ENCODE results near the gene L1TD1. TPM values are rescaled to one million over a fixed set of nuclear protein-coding genes. Genes with fewer than 3 reads are reported as not detected.

Gene L1TD1
- total and polyA plus RNA-seq, 2 donors (not counting 1 experiment from before 2014, with no cell fraction given), result 0.17 TPM; not detected in 1

DNA sequence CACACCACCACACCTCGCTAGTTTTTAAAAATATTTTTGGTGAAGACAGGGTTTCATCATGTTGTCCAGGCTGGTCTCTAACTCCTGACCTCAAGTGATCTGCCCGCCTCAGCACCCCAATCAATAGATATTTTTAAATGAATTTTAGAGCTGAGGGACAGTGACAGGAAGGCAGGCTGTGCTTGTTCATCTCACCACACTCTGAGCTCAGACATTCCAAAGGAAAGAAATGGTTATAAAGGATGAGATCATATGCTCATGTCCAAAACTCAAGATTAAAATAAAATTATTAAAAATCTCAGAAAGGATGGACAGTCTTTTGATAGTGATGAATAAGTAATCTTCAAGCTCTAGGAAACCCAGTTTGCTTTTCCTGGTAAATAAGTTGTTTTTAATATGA is 40.9 kb downstream of the L1TD1 start:
- H2AFZ ChIP-seq (ENCODE audit: low read length), result no peak overlapping the region
- H3K79me2 ChIP-seq (ENCODE audit: control insufficient read depth, insufficient read depth, low read length), result no peaks in the 10 kb centered on the region
- H3K27ac ChIP-seq (ENCODE audit: insufficient read depth, low read length), result no peak overlapping the region
- H3K4me1 ChIP-seq (ENCODE audit: control insufficient read depth, extremely low read depth, insufficient read depth, low read length), result no peaks in the 10 kb centered on the region
- H4K20me1 ChIP-seq (ENCODE audit: control insufficient read depth, extremely low read depth, insufficient read depth, low read length), result no peaks in the 10 kb centered on the region
- no peaks in the 10 kb centered on the region for H3K36me3 ChIP-seq (ENCODE audit: control insufficient read depth, insufficient read depth, low read length)
- TF ChIP-seq, protein P1, sequence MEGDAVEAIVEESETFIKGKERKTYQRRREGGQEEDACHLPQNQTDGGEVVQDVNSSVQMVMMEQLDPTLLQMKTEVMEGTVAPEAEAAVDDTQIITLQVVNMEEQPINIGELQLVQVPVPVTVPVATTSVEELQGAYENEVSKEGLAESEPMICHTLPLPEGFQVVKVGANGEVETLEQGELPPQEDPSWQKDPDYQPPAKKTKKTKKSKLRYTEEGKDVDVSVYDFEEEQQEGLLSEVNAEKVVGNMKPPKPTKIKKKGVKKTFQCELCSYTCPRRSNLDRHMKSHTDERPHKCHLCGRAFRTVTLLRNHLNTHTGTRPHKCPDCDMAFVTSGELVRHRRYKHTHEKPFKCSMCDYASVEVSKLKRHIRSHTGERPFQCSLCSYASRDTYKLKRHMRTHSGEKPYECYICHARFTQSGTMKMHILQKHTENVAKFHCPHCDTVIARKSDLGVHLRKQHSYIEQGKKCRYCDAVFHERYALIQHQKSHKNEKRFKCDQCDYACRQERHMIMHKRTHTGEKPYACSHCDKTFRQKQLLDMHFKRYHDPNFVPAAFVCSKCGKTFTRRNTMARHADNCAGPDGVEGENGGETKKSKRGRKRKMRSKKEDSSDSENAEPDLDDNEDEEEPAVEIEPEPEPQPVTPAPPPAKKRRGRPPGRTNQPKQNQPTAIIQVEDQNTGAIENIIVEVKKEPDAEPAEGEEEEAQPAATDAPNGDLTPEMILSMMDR (conservative IDR thresholded peaks at IDR 0.05 in 1 of 2, IDR thresholded peaks at IDR 0.05 in 1 of 2; ENCODE audit: low read depth in 1 of 2, low read length in 2 of 2), result no peak
- no peak for TF ChIP-seq EZH2 (IDR thresholded peaks at IDR 0.05; ENCODE audit: low read length, missing control alignments)
- no peaks in the 10 kb centered on the region for H3K27me3 ChIP-seq (ENCODE audit: control insufficient read depth, insufficient read depth, low read length)
- no peak overlapping the region for H3K9ac ChIP-seq (ENCODE audit: insufficient read depth, low read length)
- no peak for DNase-seq (ENCODE audit: low read depth in 2 of 2)
- no peak overlapping the region for H3K4me2 ChIP-seq (ENCODE audit: extremely low read depth, insufficient read depth, low read length)
- H3K4me3 ChIP-seq (replicated peaks in 1 of 4; ENCODE audit: control extremely low read depth in 1 of 4, insufficient read depth in 1 of 4, low read depth in 3 of 4, low read length in 4 of 4), result no peak overlapping the region
- H3K9me3 ChIP-seq (ENCODE audit: control insufficient read depth, insufficient read depth, low read depth, low read length), result no peaks in the 10 kb centered on the region

DNA sequence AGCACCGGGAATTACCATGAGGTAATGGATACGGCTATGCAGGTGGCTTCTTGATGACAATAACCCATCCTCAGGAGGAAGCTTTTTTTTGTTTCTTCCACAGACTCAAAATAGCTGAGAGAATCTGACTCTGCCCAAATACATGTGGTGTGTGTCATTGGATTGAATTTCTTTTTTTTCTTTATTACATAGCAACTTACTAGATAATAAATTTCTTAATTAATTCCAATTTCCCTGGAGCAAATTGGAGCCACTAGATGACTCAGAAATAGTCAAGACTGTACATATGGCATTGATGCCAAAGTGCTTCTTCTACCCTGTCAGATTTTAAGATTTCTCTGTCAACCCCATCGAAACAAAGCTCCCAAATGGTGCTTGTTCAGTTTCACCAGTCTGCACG is 42.7 kb downstream of the L1TD1 start:
- no peak for DNase-seq (ENCODE audit: low read depth in 2 of 2)
- Histone ChIP-seq H3K27ac (ENCODE audit: insufficient read depth, low read length) (no peak overlapping the region), H3K36me3 (ENCODE audit: control insufficient read depth, insufficient read depth, low read length) (no peaks in the 10 kb centered on the region)

DNA sequence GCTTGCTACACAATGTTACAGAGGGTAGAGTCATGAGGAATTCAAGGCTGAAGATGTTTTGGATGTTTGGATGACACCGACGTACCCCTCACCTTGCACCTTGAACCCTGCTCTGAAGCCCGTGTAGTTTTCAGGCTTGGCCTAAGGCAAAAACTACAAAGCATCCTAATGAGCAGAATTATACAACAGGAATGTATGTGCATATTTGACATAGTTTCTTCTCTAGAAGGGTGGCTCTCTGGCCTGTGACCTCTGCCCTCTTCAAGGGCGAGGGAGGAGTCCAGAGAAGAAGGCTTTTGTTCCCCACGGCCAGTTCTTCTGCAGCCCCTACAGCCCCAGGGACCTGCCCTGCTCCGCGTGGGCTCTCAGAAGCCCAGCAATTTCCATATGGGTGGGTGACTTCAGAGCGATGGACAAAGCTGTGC is 43.3 kb downstream of the L1TD1 start:
- Histone ChIP-seq H3K9ac (ENCODE audit: insufficient read depth, low read length) (no peak overlapping the region), H3K27me3 (ENCODE audit: control insufficient read depth, insufficient read depth, low read length) (no peaks in the 10 kb centered on the region), H3K79me2 (ENCODE audit: control insufficient read depth, insufficient read depth, low read length) (no peaks in the 10 kb centered on the region), H3K27ac (ENCODE audit: insufficient read depth, low read length) (no peak overlapping the region), H2AFZ (ENCODE audit: low read length) (no peak overlapping the region), H3K4me1 (ENCODE audit: control insufficient read depth, extremely low read depth, insufficient read depth, low read length) (no peaks in the 10 kb centered on the region), H3K36me3 (ENCODE audit: control insufficient read depth, insufficient read depth, low read length) (no peaks in the 10 kb centered on the region), H3K9me3 (ENCODE audit: control insufficient read depth, insufficient read depth, low read depth, low read length) (no peaks in the 10 kb centered on the region), H3K4me3 (replicated peaks in 1 of 4; ENCODE audit: control extremely low read depth in 1 of 4, insufficient read depth in 1 of 4, low read depth in 3 of 4, low read length in 4 of 4) (no peak overlapping the region), H3K4me2 (ENCODE audit: extremely low read depth, insufficient read depth, low read length) (no peak overlapping the region), H4K20me1 (ENCODE audit: control insufficient read depth, extremely low read depth, insufficient read depth, low read length) (no peaks in the 10 kb centered on the region)
- DNase-seq (ENCODE audit: low read depth in 2 of 2), result no peak
- TF ChIP-seq, protein P1 (conservative IDR thresholded peaks at IDR 0.05 in 1 of 2, IDR thresholded peaks at IDR 0.05 in 1 of 2; ENCODE audit: low read depth in 1 of 2, low read length in 2 of 2), result no peak
- no peak for TF ChIP-seq EZH2 (IDR thresholded peaks at IDR 0.05; ENCODE audit: low read length, missing control alignments)

More for the DNA sequence above, 42.7 kb downstream of the L1TD1 start:
- Histone ChIP-seq H3K4me1 (ENCODE audit: control insufficient read depth, extremely low read depth, insufficient read depth, low read length) (no peaks in the 10 kb centered on the region), H3K4me3 (replicated peaks in 1 of 4; ENCODE audit: control extremely low read depth in 1 of 4, insufficient read depth in 1 of 4, low read depth in 3 of 4, low read length in 4 of 4) (no peak overlapping the region), H4K20me1 (ENCODE audit: control insufficient read depth, extremely low read depth, insufficient read depth, low read length) (no peaks in the 10 kb centered on the region), H3K27me3 (ENCODE audit: control insufficient read depth, insufficient read depth, low read length) (no peaks in the 10 kb centered on the region), H2AFZ (ENCODE audit: low read length) (no peak overlapping the region), H3K4me2 (ENCODE audit: extremely low read depth, insufficient read depth, low read length) (no peak overlapping the region), H3K9ac (ENCODE audit: insufficient read depth, low read length) (no peak overlapping the region), H3K79me2 (ENCODE audit: control insufficient read depth, insufficient read depth, low read length) (no peaks in the 10 kb centered on the region), H3K9me3 (ENCODE audit: control insufficient read depth, insufficient read depth, low read depth, low read length) (no peaks in the 10 kb centered on the region)
- TF ChIP-seq, protein P1 (conservative IDR thresholded peaks at IDR 0.05 in 1 of 2, IDR thresholded peaks at IDR 0.05 in 1 of 2; ENCODE audit: low read depth in 1 of 2, low read length in 2 of 2), result no peak
- no peak for TF ChIP-seq EZH2 (IDR thresholded peaks at IDR 0.05; ENCODE audit: low read length, missing control alignments)

Data from fibroblast of lung (primary cell).